ENCODE results near the gene VPS13D.

The VPS13D gene

DNA sequence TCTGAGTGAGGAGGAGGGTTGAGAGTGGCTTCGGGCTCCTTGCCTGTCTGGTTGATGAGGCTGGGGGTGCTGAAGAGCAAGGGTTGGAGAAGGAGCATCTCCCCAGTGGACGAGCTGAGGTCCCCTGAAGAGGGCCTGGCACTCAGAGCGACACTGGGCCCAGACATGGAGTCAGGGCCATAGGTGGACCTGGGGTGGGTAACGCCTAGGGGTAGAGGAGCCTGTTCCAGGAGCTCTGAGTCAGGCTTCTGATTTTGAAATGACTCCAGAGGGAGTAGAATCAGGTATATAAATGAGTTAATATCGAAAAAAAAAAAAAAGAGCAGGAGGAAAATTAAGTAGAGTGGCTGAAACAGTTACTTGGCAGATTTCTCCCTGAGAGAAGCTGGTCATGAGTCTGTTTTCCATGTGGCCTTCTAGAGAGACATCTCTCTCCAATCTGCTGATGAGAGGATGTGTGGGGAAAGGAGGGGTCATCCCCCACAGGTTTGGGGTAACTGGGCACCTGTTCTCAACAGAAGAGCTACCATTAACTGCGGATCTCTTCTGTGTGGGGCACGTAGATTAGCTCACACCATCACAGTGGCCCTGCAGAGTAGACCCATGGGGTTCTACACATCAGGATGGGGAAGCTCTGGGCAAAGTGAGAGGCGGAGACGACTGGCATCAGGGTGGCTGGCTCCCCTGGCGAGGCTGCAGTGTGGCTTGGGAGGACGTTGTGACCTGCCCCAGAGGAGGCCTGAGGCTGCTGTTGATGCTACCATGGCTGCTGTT is 272.7 kb downstream of the VPS13D start:
- Histone ChIP-seq H3K36me3 (ENCODE audit: insufficient read depth, low read length) (peaks cover 5% of the 10 kb centered on the region), H3K4me1 (ENCODE audit: insufficient read depth, low read length) (peaks cover 16% of the 10 kb centered on the region), H3K9me3 (ENCODE audit: low read length) (no peaks in the 10 kb centered on the region), H2AFZ (ENCODE audit: low read depth, low read length) (no peak overlapping the region), H3K27me3 (ENCODE audit: insufficient read depth, low read length) (no peaks in the 10 kb centered on the region), H3K4me3 (ENCODE audit: low read length) (no peak overlapping the region)

DNA sequence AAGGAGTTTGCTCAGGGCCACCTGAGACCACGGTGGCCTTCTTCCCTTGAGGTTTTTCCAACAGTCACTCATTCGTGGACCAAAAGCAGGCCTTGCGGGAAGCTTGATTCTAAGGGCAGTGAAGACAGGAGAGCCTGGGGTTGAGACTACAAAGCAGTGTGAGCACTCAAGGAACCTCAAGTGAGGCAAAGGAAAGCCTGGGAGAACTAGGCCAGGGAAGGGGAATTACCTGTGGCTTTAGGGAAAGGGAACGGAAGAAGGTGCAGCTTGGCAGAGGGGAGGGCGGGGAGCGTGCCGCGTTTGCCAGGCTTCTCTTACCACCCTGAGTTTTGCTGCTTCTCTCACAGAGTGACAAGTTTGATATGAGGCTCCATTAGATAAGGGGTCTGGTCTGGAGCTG is 273.9 kb downstream of the VPS13D start:
- H3K27me3 ChIP-seq (ENCODE audit: insufficient read depth, low read length), result no peaks in the 10 kb centered on the region
- no peak overlapping the region for H3K4me3 ChIP-seq (ENCODE audit: low read length)
- peaks cover 16% of the 10 kb centered on the region for H3K4me1 ChIP-seq (ENCODE audit: insufficient read depth, low read length)
- no peaks in the 10 kb centered on the region for H3K9me3 ChIP-seq (ENCODE audit: low read length)
- no peak overlapping the region for H2AFZ ChIP-seq (ENCODE audit: low read depth, low read length)
- H3K36me3 ChIP-seq (ENCODE audit: insufficient read depth, low read length), result peaks cover 5% of the 10 kb centered on the region

DNA sequence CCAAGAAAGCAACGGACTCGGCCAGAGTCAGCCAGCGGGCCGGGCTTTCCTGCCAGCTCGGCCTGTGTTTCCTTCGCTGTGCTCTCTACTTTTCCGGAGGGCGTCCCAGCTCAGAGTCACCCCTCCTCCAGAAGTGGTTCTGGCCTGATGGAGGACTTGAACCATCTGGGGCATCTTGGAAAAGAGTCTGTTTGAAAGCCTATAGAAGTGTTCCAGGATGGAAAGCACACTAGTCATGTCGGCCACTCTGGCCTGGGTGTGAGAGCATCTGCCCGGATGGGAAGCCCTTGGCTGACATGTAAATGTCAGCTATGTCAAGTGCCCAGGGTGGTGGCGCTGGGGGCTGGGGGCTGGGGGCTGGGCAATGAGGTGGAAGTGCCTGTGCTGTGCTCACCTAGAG is 274.8 kb downstream of the VPS13D start:
- H3K4me1 ChIP-seq (ENCODE audit: insufficient read depth, low read length), result peaks cover 16% of the 10 kb centered on the region
- H3K9me3 ChIP-seq (ENCODE audit: low read length), result no peaks in the 10 kb centered on the region
- no peaks in the 10 kb centered on the region for H3K27me3 ChIP-seq (ENCODE audit: insufficient read depth, low read length)
- peaks cover 8% of the 10 kb centered on the region for H3K36me3 ChIP-seq (ENCODE audit: insufficient read depth, low read length)
- no peak overlapping the region for H3K4me3 ChIP-seq (ENCODE audit: low read length)
- no peak overlapping the region for H2AFZ ChIP-seq (ENCODE audit: low read depth, low read length)

DNA sequence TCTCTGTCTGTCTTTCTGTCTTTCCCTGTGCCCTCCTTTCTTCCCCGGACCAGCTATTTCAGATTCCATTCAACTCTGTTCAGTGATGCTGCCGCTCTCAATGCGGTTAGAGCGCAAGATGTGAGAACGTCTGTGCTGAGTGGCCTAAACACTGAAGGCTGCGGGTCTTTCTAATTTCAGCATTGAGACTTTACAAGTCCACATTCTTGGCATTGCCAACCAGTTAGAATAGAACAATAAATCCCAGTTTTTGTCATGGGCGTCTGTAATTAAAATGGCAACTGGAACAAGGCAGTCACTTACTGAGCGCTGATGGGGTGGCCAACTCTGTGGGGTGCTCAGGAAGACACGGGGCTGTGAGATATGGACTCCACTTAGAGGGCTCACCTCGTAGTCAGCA is 275.4 kb downstream of the VPS13D start:
- H3K4me1 ChIP-seq (ENCODE audit: insufficient read depth, low read length), result peaks cover 16% of the 10 kb centered on the region
- H2AFZ ChIP-seq (ENCODE audit: low read depth, low read length), result no peak overlapping the region
- no peaks in the 10 kb centered on the region for H3K9me3 ChIP-seq (ENCODE audit: low read length)
- no peak overlapping the region for H3K4me3 ChIP-seq (ENCODE audit: low read length)
- H3K27me3 ChIP-seq (ENCODE audit: insufficient read depth, low read length), result no peaks in the 10 kb centered on the region
- peaks cover 8% of the 10 kb centered on the region for H3K36me3 ChIP-seq (ENCODE audit: insufficient read depth, low read length)

DNA sequence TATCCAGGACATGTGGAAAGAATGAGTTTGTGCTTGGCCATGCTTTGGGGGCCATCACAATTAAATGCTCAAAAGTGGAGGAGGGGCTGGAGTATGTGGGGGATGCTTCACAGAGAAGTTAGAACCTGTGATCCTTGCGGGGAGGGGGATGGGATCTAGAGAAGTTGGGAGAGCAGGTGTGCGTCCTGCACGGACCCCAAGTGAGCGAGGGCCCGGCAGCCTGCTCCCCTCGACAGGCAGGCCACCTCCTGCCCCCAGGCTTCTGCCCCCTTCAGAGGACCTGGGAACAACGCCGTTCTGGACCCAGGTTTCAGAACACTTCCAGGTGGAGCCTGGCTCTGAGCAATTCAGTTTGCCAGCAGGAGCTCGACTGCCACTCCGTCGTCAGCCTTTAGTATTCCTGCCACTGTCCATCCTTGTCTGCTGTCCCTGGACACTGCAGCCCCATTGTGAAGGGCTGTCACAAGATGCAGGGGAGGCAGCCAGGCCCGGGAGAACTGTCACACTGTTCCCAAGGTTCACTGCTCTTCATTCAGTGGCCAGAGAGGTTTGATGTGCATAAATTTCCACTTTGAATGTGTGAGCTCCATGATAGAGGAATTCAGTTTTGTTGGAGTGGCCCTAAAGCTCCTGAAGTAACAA is 275.9 kb downstream of the VPS13D start:
- no peak overlapping the region for H3K4me3 ChIP-seq (ENCODE audit: low read length)
- peaks cover 19% of the 10 kb centered on the region for H3K4me1 ChIP-seq (ENCODE audit: insufficient read depth, low read length)
- peaks cover 8% of the 10 kb centered on the region for H3K36me3 ChIP-seq (ENCODE audit: insufficient read depth, low read length)
- H3K27me3 ChIP-seq (ENCODE audit: insufficient read depth, low read length), result no peaks in the 10 kb centered on the region
- H3K9me3 ChIP-seq (ENCODE audit: low read length), result no peaks in the 10 kb centered on the region
- H2AFZ ChIP-seq (ENCODE audit: low read depth, low read length), result no peak overlapping the region

DNA sequence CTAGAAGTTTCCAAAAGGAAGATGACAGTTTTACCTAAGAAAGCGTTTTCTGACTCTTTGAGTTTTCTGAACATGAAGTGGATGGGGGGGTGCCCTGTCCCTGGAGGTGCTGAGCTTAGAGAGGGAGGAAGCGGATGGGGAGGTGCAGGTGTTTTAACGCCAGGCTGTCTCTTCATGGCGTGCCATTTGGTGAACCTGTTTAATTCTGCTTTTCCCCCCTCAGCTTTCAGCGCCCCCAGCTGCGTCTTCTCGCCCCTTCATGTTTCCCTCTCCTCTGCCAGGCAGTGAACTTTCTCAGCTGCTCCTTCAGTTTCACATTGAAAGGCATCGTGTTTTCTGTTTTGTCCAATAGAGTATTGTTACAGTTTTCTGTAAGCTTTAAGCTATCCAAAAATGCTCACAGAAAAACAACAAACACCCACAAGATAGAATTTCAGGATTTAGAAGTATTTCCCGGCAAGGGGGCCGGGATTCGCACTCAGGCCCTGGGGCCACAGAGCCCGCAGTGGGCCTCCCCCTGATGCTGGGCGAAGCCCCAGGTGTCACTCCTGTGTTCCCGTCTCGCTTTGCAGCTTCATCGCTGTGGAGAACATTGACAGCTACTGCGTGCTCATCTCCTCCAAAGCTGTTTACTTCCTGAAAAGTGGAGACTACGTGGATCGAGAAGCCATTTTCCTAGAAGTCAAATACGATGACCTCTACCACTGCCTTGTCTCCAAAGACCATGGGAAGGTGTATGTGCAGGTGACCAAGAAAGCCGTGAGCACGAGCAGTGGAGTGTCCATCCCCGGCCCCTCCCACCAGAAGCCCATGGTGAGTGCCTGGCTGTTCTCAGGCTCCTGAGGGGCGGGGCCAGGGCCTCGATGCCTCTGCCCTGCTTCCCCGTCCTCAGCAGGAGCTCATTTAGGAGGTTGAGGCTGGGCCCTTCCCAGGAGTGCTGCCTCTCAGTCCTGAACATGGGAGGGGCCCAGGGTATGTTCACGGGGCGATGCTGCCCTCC is 276.8 kb downstream of the VPS13D start:
- H3K9me3 ChIP-seq (ENCODE audit: low read length), result no peaks in the 10 kb centered on the region
- no peak overlapping the region for H2AFZ ChIP-seq (ENCODE audit: low read depth, low read length)
- peaks cover 20% of the 10 kb centered on the region for H3K4me1 ChIP-seq (ENCODE audit: insufficient read depth, low read length)
- H3K27me3 ChIP-seq (ENCODE audit: insufficient read depth, low read length), result no peaks in the 10 kb centered on the region
- no peak overlapping the region for H3K4me3 ChIP-seq (ENCODE audit: low read length)
- peaks cover 8% of the 10 kb centered on the region for H3K36me3 ChIP-seq (ENCODE audit: insufficient read depth, low read length)

DNA sequence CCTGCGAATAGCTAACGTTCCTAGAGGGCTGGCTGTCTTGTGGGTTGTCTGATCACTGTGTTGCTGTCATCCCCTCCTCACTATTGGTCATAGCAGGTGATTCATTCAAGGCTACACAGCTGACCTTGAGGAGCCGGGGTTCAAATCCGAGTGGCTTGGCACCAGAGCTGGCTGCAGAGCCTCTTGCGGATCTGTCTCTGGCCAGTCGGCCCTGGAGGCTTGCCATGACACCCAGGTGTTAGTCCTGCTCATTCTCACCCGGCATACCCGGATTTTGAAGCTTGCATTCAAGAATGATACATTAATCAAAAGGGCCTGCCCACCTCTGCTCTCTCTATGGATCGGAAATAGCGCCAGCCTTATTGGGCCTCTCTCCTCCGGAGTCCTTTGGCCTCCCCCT is 277.8 kb downstream of the VPS13D start:
- Histone ChIP-seq H3K27me3 (ENCODE audit: insufficient read depth, low read length) (no peaks in the 10 kb centered on the region), H3K36me3 (ENCODE audit: insufficient read depth, low read length) (peaks cover 8% of the 10 kb centered on the region), H2AFZ (ENCODE audit: low read depth, low read length) (no peak overlapping the region)

DNA sequence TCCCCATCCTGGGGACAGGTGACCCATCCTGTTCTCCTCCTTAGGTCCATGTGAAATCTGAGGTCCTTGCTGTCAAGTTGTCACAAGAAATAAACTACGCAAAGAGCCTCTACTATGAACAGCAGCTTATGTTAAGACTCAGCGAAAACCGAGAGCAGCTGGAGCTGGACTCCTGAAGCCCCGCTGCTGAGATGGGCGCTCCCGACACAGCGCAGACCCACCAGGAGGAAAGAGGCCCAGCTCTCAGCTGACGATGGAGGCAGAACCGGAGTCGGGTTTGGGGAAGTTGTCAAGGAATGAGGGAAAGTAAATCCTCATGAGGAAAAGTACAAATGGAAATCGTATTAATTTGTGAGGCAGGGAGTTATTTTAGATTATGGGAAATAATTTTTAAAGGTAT is 279.0 kb downstream of the VPS13D start:
- no peak overlapping the region for H2AFZ ChIP-seq (ENCODE audit: low read depth, low read length)
- H3K4me1 ChIP-seq (ENCODE audit: insufficient read depth, low read length), result peaks cover 20% of the 10 kb centered on the region
- H3K9me3 ChIP-seq (ENCODE audit: low read length), result no peaks in the 10 kb centered on the region
- peaks cover 8% of the 10 kb centered on the region for H3K36me3 ChIP-seq (ENCODE audit: insufficient read depth, low read length)
- no peak overlapping the region for H3K4me3 ChIP-seq (ENCODE audit: low read length)
- H3K27me3 ChIP-seq (ENCODE audit: insufficient read depth, low read length), result no peaks in the 10 kb centered on the region

More for the DNA sequence above, 277.8 kb downstream of the VPS13D start:
- Histone ChIP-seq H3K9me3 (ENCODE audit: low read length) (no peaks in the 10 kb centered on the region), H3K4me1 (ENCODE audit: insufficient read depth, low read length) (peaks cover 20% of the 10 kb centered on the region), H3K4me3 (ENCODE audit: low read length) (no peak overlapping the region)

DNA sequence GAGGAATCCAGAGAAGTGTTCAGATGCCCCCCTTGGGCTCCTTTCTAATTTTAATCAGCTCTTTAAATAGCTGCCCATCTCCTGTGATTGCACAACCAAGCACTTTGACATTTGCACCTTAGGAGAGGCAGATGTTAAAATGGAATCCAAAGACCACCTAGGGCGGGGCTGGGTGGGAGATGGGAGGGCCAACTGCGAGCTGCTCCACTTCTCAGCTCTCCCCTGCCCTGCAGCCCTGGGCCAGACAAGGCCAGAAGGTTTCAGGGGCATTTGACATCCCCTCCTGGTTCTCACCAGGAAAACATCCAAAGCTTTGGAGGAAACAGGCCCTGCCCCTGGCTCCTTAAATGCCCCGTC is 281.3 kb downstream of the VPS13D start:
- no peak overlapping the region for H3K4me3 ChIP-seq (ENCODE audit: low read length)
- H3K36me3 ChIP-seq (ENCODE audit: insufficient read depth, low read length), result peaks cover 8% of the 10 kb centered on the region
- no peaks in the 10 kb centered on the region for H3K27me3 ChIP-seq (ENCODE audit: insufficient read depth, low read length)
- H3K9me3 ChIP-seq (ENCODE audit: low read length), result no peaks in the 10 kb centered on the region
- peaks cover 8% of the 10 kb centered on the region for H3K4me1 ChIP-seq (ENCODE audit: insufficient read depth, low read length)
- no peak overlapping the region for H2AFZ ChIP-seq (ENCODE audit: low read depth, low read length)

DNA sequence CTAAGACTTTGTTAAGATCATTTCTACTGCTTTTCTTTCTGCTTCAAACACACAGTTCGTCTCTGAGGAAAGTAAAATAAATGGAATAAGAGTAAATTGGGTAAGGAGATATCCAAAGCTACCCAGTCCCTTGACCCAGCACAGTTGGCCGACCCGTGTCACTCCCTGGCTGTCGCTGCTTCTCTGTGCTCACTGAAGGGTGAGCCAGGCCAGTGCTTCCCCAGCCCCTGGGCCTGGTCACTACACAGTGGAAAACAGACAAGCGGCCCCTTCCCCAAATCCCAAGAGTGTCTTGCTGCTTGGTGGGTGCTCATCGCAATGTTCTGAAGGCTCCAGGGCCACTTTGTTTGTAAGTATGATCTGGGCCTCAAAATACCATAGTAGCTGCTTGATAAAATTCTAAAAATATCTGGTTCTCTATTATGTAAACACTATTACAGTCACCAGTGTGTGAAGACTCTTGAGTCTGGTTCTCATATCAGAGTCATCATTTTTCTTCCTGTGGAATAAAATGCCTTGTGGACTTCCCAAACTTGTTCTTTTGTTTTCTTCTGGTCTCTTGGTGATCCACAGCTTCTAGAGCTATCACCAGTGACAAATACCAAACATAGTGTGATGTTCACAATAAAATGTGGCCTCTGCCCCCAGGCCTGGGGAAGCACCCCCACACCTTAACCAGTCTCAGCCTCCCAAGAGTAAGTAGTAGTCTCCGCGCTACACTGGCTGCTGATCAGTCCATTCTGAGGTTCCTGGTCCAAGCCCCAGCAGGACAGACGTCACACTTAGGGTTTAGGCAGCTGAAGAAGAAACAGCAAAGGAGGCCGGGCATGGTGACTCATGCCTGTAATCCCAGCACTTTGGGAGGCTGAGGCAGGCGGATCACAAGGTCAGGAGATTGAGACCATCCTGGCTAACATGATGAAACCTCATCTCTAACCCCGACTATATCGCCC is 282.0 kb downstream of the VPS13D start:
- no peak overlapping the region for H3K4me3 ChIP-seq (ENCODE audit: low read length)
- H3K36me3 ChIP-seq (ENCODE audit: insufficient read depth, low read length), result peaks cover 8% of the 10 kb centered on the region
- no peaks in the 10 kb centered on the region for H3K9me3 ChIP-seq (ENCODE audit: low read length)
- no peaks in the 10 kb centered on the region for H3K27me3 ChIP-seq (ENCODE audit: insufficient read depth, low read length)
- peaks cover 4% of the 10 kb centered on the region for H3K4me1 ChIP-seq (ENCODE audit: insufficient read depth, low read length)
- no peak overlapping the region for H2AFZ ChIP-seq (ENCODE audit: low read depth, low read length)

DNA sequence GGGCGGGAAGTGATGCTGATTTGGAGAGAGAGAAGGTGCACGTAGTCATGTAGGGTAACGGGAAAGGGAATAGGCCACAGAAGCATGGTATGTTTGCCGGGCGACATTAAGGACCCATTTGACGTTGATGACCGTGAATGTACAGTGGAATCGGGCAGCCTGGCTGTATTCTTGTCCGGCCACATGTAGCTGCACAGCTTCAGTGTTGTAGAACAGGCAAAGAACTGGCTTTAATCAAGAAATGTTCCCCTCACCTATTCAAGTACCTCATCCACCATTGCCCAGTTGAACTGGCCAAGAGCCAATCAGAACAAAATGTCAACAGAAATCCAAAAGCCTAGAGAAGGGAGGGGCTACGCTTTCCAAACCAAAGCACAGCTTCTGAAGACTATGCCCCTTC is 283.4 kb downstream of the VPS13D start:
- H2AFZ ChIP-seq (ENCODE audit: low read depth, low read length), result no peak overlapping the region
- no peak overlapping the region for H3K4me3 ChIP-seq (ENCODE audit: low read length)
- H3K9me3 ChIP-seq (ENCODE audit: low read length), result no peaks in the 10 kb centered on the region
- peaks cover 4% of the 10 kb centered on the region for H3K36me3 ChIP-seq (ENCODE audit: insufficient read depth, low read length)
- no peaks in the 10 kb centered on the region for H3K27me3 ChIP-seq (ENCODE audit: insufficient read depth, low read length)
- peaks cover 4% of the 10 kb centered on the region for H3K4me1 ChIP-seq (ENCODE audit: insufficient read depth, low read length)

DNA sequence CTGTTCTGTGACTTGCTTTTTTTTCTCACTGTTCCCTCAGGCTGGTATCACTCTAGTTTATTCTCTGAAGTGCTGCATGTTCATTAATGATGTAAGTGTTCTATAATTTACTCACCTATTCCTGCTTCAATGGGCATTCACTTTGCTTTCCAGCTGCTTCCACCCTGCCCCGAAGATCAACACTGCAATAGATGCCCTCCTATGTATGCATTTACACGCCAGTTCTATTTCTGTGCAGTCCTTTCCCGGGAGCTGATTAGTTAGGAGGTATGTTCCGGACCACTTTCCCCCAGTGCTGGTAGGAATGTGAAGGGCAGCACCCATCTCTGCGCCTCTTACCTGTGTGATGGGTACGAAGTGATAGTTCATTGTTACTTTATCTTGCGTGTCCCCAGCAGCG is 284.8 kb downstream of the VPS13D start:
- no peaks in the 10 kb centered on the region for H3K9me3 ChIP-seq (ENCODE audit: low read length)
- H3K36me3 ChIP-seq (ENCODE audit: insufficient read depth, low read length), result no peaks in the 10 kb centered on the region
- no peak overlapping the region for H3K4me3 ChIP-seq (ENCODE audit: low read length)
- H3K27me3 ChIP-seq (ENCODE audit: insufficient read depth, low read length), result no peaks in the 10 kb centered on the region
- no peak overlapping the region for H2AFZ ChIP-seq (ENCODE audit: low read depth, low read length)
- H3K4me1 ChIP-seq (ENCODE audit: insufficient read depth, low read length), result peaks cover 4% of the 10 kb centered on the region
